GM12874 (cell line): ENCODE data around the gene PRR5.

Source experiments
- CTCF ChIP-seq: IDR thresholded peaks from 2 replicates; pipeline ENCODE4 v1.5.1; 2011; ENCODE audit warnings: low read depth, mild to moderate bottlenecking, control low read depth, low read length, moderate library complexity; ENCODE audit not compliant: insufficient read depth

The PRR5 gene

GRCh38 chr22:44743804-44744211, 41.8 kb downstream of the PRR5 start:
- no peak for TF ChIP-seq CTCF

GRCh38 chr22:44745853-44746789, 44.1 kb downstream of the PRR5 start:
- no peak for TF ChIP-seq CTCF

GRCh38 chr22:44748524-44748923, 46.5 kb downstream of the PRR5 start:
- TF ChIP-seq CTCF, result no peak

GRCh38 chr22:44750481-44750880, 48.5 kb downstream of the PRR5 start:
- no peak for TF ChIP-seq CTCF

GRCh38 chr22:44752285-44753188, 50.5 kb downstream of the PRR5 start, which contains the start of gene ARHGAP8:
Gene ARHGAP8, plus strand, starts transcription at chr22:44752575. Its CDS starts 33,953 bp downstream, at chr22:44786528.
- TF ChIP-seq CTCF, result no peak

GRCh38 chr22:44753189-44754042, 51.4 kb downstream of the PRR5 start:
- TF ChIP-seq CTCF, result no peak
